Fibroblast of lung (primary cell): ENCODE data around the gene EFNA5. TPM values are rescaled to one million over a fixed set of nuclear protein-coding genes. Genes with fewer than 3 reads are reported as not detected.

ENCODE experiments used
- DNase-seq, 2 donors: peaks; one replicate each; pipeline versions ENCODE4 v3.0.0 to v3.0.0-alpha.2; 2010; ENCODE audit warnings: low read depth in 2 of 2
- H2AFZ ChIP-seq: 2 replicates; pipeline ENCODE4 v1.5.1; 2012; ENCODE audit warnings: low read length, control low read depth, inconsistent platforms
- H3K27ac ChIP-seq: 2 replicates; pipeline ENCODE4 v1.5.1; 2011; ENCODE audit warnings: low read length, control low read depth; ENCODE audit not compliant: insufficient read depth
- H3K27me3 ChIP-seq: 2 replicates; pipeline ENCODE4 v1.5.1; 2011; ENCODE audit warnings: mild to moderate bottlenecking, low read length; ENCODE audit not compliant: control insufficient read depth, insufficient read depth
- H3K36me3 ChIP-seq: 2 replicates; pipeline ENCODE4 v1.5.1; 2011; ENCODE audit warnings: low read length; ENCODE audit not compliant: control insufficient read depth, insufficient read depth
- H3K4me1 ChIP-seq: 2 replicates; pipeline ENCODE4 v1.5.1; 2011; ENCODE audit warnings: low read length; ENCODE audit not compliant: control insufficient read depth, insufficient read depth; ENCODE audit errors: extremely low read depth
- H3K4me2 ChIP-seq: 2 replicates; pipeline ENCODE4 v1.5.1; 2011; ENCODE audit warnings: low read length, control low read depth; ENCODE audit not compliant: insufficient read depth; ENCODE audit errors: extremely low read depth
- H3K4me3 ChIP-seq, 4 experiments: fragments of 200-600 bp in 1 of 4; sonication (generic) in 1 of 4; replicated peaks in 1 of 4; 2 replicates each; pipeline ENCODE4 v1.5.1; 2011 to 2016; ENCODE audit warnings: low read length in 4 of 4, low read depth in 3 of 4, mild to moderate bottlenecking in 3 of 4, control low read depth in 2 of 4, inconsistent platforms in 1 of 4, mixed read lengths in 1 of 4; ENCODE audit not compliant: insufficient read depth in 1 of 4; ENCODE audit errors: control extremely low read depth in 1 of 4
- H3K79me2 ChIP-seq: 2 replicates; pipeline ENCODE4 v1.5.1; 2012; ENCODE audit warnings: mild to moderate bottlenecking, low read length, inconsistent platforms; ENCODE audit not compliant: control insufficient read depth, insufficient read depth
- H3K9ac ChIP-seq: 2 replicates; pipeline ENCODE4 v1.5.1; 2011; ENCODE audit warnings: mild to moderate bottlenecking, low read length, control low read depth; ENCODE audit not compliant: insufficient read depth
- H3K9me3 ChIP-seq: 2 replicates; pipeline ENCODE4 v1.5.1; 2012; ENCODE audit warnings: low read depth, low read length; ENCODE audit not compliant: control insufficient read depth, insufficient read depth
- H4K20me1 ChIP-seq: 2 replicates; pipeline ENCODE4 v1.5.1; 2011; ENCODE audit warnings: low read length; ENCODE audit not compliant: control insufficient read depth, insufficient read depth; ENCODE audit errors: extremely low read depth
- CTCF ChIP-seq, 2 donors: IDR thresholded peaks in 1 of 2; conservative IDR thresholded peaks in 1 of 2; 1 replicate in 1 of 2; 2 replicates in 1 of 2; pipeline ENCODE4 v1.5.1; 2011 to 2012; ENCODE audit warnings: low read length in 2 of 2, control low read depth in 1 of 2, inconsistent platforms in 1 of 2, low read depth in 1 of 2, mild to moderate bottlenecking in 1 of 2
- EZH2 ChIP-seq: IDR thresholded peaks from 2 replicates; pipeline ENCODE4 v1.5.1; 2012; ENCODE audit warnings: low read length, control low read depth, mild to moderate bottlenecking; ENCODE audit errors: missing control alignments
- polyA plus RNA-seq, 2 donors: library from polyadenylated mRNA; depleted of rRNA in 1 of 2; stranded (reverse) in 1 of 2; unstranded in 1 of 2; fragments of >200 nt; gene quantifications; 2 replicates each; pipeline ENCODE4 v1.2.1, GENCODE V29; 2011 to 2012; ENCODE audit warnings: missing spikeins in 1 of 2
- total RNA-seq: library from RNA; depleted of rRNA; stranded (reverse); fragments of >200 nt; gene quantifications from 2 replicates; pipeline ENCODE4 v1.2.1, GENCODE V29; 2014

Gene EFNA5
- total and polyA plus RNA-seq, 2 donors (not counting 1 experiment from before 2014, with no cell fraction given) = 3.5 to 3.7 TPM

GRCh38 chr5:107450531-107450930 is 220.2 kb downstream of the EFNA5 start:
- Histone ChIP-seq H2AFZ (no peak overlapping the region), H3K4me1 (peaks cover 2% of the 10 kb centered on the region), H3K9me3 (no peaks in the 10 kb centered on the region), H3K4me2 (no peak overlapping the region), H3K79me2 (no peaks in the 10 kb centered on the region), H3K36me3 (no peaks in the 10 kb centered on the region), H3K27ac (no peak overlapping the region), H3K4me3 (no peak overlapping the region), H4K20me1 (no peaks in the 10 kb centered on the region), H3K27me3 (no peaks in the 10 kb centered on the region), H3K9ac (no peak overlapping the region)
- TF ChIP-seq EZH2 (no peak), CTCF (conservative IDR thresholded peaks at IDR 0.05 in 1 of 2, IDR thresholded peaks at IDR 0.05 in 1 of 2; ENCODE audit: low read depth in 1 of 2, low read length in 2 of 2) (no peak)
- DNase-seq = no peak

- Histone ChIP-seq H3K4me2 (no peak overlapping the region), H3K36me3 (no peaks in the 10 kb centered on the region)
Measured at GRCh38 chr5:107449369-107449768, 221.4 kb downstream of the EFNA5 start.

GRCh38 chr5:107447587-107447986 is 223.2 kb downstream of the EFNA5 start:
- no peak overlapping the region for H2AFZ ChIP-seq
- TF ChIP-seq CTCF (conservative IDR thresholded peaks at IDR 0.05 in 1 of 2, IDR thresholded peaks at IDR 0.05 in 1 of 2; ENCODE audit: low read depth in 1 of 2, low read length in 2 of 2) (no peak), EZH2 (no peak)

More at GRCh38 chr5:107449369-107449768, 221.4 kb downstream of the EFNA5 start:
- H3K9ac ChIP-seq = no peak overlapping the region
- no peak overlapping the region for H2AFZ ChIP-seq
- no peak for TF ChIP-seq EZH2
- TF ChIP-seq CTCF (conservative IDR thresholded peaks at IDR 0.05 in 1 of 2, IDR thresholded peaks at IDR 0.05 in 1 of 2; ENCODE audit: low read depth in 1 of 2, low read length in 2 of 2) = no peak
- H3K9me3 ChIP-seq = no peaks in the 10 kb centered on the region
- no peaks in the 10 kb centered on the region for H3K79me2 ChIP-seq
- H3K4me1 ChIP-seq = no peaks in the 10 kb centered on the region
- no peaks in the 10 kb centered on the region for H3K27me3 ChIP-seq
- DNase-seq = no peak
- H4K20me1 ChIP-seq = no peaks in the 10 kb centered on the region
- no peak overlapping the region for H3K27ac ChIP-seq
- no peak overlapping the region for H3K4me3 ChIP-seq

More at GRCh38 chr5:107447587-107447986, 223.2 kb downstream of the EFNA5 start:
- H3K27me3 ChIP-seq = no peaks in the 10 kb centered on the region
- DNase-seq = no peak
- no peaks in the 10 kb centered on the region for H3K36me3 ChIP-seq
- H3K4me1 ChIP-seq = no peaks in the 10 kb centered on the region
- no peaks in the 10 kb centered on the region for H3K79me2 ChIP-seq
- H3K9me3 ChIP-seq = no peaks in the 10 kb centered on the region
- no peak overlapping the region for H3K27ac ChIP-seq
- H3K9ac ChIP-seq = no peak overlapping the region
- H3K4me3 ChIP-seq = no peak overlapping the region
- H4K20me1 ChIP-seq = no peaks in the 10 kb centered on the region
- H3K4me2 ChIP-seq = no peak overlapping the region
